Neutrophil (primary cell): ENCODE data around the gene HS3ST6.
"Not testable (repeated sequence)": the region's sequence is repeated elsewhere in the genome, so short reads cannot be mapped to it uniquely, and the experiment has no call there.

Source experiments
- H3K27ac ChIP-seq: fragments of 200-600 bp; sonication (generic); 2 replicates; pipeline ENCODE4 v1.5.1; 2016; ENCODE audit warnings: mild to moderate bottlenecking, moderate library complexity
- H3K27me3 ChIP-seq: fragments of 200-600 bp; sonication (generic); 2 replicates; pipeline ENCODE4 v1.6.0; 2016; ENCODE audit warnings: mild to moderate bottlenecking
- H3K36me3 ChIP-seq: fragments of 200-600 bp; sonication (generic); 2 replicates; pipeline ENCODE4 v1.5.1; 2017
- H3K4me1 ChIP-seq, 2 experiments: fragments of 200-600 bp in 1 of 2; sonication (generic) in 1 of 2; 1 replicate in 1 of 2; 2 replicates in 1 of 2; pipeline versions ENCODE4 v1.5.1 to v1.6.1; 2013 to 2016; ENCODE audit warnings: low read depth in 1 of 2, low read length in 1 of 2, mild to moderate bottlenecking in 1 of 2, moderate library complexity in 1 of 2; ENCODE audit not compliant: control insufficient read depth in 1 of 2, insufficient read depth in 1 of 2
- H3K4me3 ChIP-seq, 2 experiments: fragments of 200-600 bp in 1 of 2; sonication (generic) in 1 of 2; 1 replicate in 1 of 2; 2 replicates in 1 of 2; pipeline ENCODE4 v1.5.1; 2013 to 2016; ENCODE audit warnings: low read depth in 1 of 2, low read length in 1 of 2, mild to moderate bottlenecking in 1 of 2, moderate library complexity in 1 of 2
- H3K9me3 ChIP-seq: fragments of 200-600 bp; sonication (generic); 2 replicates; pipeline ENCODE4 v1.5.1; 2016
- TF ChIP-seq, protein P1 (sequence below): fragments of 200-600 bp; sonication (generic); IDR thresholded peaks from 2 replicates; pipeline ENCODE4 v1.5.1; 2016; ENCODE audit warnings: antibody characterized with exemption

Gene HS3ST6

DNA sequence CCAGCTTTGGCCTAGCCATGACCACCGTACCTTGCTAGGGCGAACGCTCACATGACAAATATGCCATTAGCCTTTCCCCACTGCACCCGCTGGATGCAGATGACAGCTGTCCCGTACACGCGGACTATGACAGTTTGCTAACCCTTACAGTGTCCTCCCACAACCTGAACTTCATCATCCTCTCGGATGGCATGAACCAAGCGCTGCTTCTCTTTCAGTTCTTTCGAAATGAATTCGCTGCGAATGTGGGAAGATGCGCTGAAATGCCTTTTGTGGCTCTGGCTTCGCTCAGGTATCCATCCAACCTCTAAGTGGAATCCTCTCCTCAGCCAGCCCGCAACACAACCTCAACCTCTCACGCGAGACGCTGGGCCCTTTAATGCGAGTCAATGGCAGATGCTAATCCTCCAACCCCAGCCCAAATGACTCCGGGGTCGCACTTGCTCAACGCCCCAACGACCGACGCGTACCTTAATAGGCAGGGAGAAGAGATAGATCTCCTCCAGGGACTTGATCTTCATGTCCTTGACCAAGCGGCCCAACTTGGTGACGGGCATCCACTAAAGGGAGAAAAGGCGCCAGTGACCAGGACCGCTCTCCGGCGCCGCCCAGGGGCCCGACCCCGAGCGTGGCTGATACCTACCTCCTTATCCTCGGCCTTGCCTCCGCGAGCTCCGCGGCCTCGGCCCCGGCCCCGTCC is 45.7 kb upstream of the HS3ST6 start:
- Histone ChIP-seq H3K4me1 (peaks cover 43 to 47% of the 10 kb centered on the region in 2 experiments), H3K4me3 (peak overlapping the region; percentile 80 to 87), H3K36me3 (peaks cover 20% of the 10 kb centered on the region)

DNA sequence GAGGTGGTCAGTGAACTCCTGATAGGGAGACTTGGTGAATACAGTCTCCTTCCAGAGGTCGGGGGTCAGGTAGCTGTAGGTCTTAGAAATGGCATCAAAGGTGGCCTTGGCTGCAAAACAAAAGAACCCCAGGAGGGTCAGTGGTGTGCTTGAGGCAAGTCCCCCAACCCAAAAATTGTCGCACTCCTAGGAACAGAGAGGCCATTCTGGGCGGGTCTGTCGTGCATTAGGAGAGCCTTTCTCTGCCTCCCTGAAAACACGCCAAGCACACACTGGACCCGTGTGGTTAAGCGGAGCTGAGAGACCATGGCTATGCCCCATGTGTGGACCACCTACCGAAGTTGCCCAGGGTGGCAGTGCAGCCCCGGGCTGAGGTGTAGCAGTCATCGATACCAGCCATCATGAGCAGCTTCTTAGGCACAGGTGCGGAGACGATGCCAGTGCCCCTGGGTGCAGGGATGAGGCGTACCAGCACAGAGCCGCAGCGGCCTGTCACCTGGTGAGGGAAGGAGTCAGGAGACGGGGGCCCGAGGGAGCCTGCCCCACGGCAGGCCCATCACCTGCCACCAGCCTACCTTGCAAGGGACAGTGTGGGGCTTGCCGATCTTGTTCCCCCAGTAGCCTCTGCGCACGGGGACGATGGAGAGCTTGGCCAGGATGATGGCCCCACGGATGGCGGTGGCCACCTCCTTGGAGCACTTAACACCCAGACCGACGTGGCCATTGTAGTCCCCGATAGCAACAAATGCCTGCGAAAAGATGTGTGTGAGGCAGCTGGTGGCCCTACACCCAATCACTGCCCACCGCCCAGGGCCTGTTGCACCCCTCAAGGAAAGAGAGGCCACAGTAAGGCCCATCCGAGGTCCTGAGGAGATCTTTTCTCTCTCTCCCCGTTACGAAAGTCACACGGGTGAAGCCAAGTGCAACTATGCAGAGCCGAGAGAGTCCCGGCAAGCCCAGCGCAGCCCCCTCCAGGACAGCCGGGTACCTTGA is 44.2 kb upstream of the HS3ST6 start:
- H3K27me3 ChIP-seq, H3K9me3 ChIP-seq, H3K27ac ChIP-seq, H3K4me3 ChIP-seq: not testable (repeated sequence)
- Histone ChIP-seq H3K36me3 (peaks cover 20% of the 10 kb centered on the region), H3K4me1 (peaks cover 48 to 51% of the 10 kb centered on the region in 2 experiments)

More for the DNA sequence above, 45.7 kb upstream of the HS3ST6 start:
- H3K27ac ChIP-seq: peak overlapping the region; percentile 88
- TF ChIP-seq, protein P1, sequence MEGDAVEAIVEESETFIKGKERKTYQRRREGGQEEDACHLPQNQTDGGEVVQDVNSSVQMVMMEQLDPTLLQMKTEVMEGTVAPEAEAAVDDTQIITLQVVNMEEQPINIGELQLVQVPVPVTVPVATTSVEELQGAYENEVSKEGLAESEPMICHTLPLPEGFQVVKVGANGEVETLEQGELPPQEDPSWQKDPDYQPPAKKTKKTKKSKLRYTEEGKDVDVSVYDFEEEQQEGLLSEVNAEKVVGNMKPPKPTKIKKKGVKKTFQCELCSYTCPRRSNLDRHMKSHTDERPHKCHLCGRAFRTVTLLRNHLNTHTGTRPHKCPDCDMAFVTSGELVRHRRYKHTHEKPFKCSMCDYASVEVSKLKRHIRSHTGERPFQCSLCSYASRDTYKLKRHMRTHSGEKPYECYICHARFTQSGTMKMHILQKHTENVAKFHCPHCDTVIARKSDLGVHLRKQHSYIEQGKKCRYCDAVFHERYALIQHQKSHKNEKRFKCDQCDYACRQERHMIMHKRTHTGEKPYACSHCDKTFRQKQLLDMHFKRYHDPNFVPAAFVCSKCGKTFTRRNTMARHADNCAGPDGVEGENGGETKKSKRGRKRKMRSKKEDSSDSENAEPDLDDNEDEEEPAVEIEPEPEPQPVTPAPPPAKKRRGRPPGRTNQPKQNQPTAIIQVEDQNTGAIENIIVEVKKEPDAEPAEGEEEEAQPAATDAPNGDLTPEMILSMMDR: no peak
- H3K27me3 ChIP-seq: no peaks in the 10 kb centered on the region
- no peaks in the 10 kb centered on the region for H3K9me3 ChIP-seq

DNA sequence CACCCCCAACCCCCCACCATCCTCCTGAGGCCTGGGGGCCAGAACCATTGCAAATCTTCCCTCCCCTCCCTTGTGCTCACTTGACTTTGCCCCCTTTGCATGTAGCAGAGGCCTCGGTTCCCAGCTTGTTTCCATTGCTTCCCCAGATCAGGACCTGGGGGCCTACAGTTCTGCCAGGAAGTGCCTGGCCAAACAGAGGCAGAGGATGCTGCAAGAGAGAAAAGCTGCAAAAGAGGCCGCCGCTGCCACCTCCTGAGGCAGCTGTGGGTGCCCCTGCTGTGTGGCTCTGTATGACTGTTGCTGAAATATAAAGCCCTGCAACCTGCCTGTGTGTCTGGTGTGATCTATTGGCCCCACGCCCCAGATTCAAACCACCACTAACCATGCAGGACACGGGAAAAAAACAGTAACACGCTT is 43.4 kb upstream of the HS3ST6 start:
- Histone ChIP-seq H3K4me3 (no peak overlapping the region), H3K27ac (no peak overlapping the region), H3K4me1 (peaks cover 48 to 51% of the 10 kb centered on the region in 2 experiments), H3K36me3 (peaks cover 20% of the 10 kb centered on the region), H3K9me3 (no peaks in the 10 kb centered on the region), H3K27me3 (peaks cover 2% of the 10 kb centered on the region)
- TF ChIP-seq, protein P1: no peak

DNA sequence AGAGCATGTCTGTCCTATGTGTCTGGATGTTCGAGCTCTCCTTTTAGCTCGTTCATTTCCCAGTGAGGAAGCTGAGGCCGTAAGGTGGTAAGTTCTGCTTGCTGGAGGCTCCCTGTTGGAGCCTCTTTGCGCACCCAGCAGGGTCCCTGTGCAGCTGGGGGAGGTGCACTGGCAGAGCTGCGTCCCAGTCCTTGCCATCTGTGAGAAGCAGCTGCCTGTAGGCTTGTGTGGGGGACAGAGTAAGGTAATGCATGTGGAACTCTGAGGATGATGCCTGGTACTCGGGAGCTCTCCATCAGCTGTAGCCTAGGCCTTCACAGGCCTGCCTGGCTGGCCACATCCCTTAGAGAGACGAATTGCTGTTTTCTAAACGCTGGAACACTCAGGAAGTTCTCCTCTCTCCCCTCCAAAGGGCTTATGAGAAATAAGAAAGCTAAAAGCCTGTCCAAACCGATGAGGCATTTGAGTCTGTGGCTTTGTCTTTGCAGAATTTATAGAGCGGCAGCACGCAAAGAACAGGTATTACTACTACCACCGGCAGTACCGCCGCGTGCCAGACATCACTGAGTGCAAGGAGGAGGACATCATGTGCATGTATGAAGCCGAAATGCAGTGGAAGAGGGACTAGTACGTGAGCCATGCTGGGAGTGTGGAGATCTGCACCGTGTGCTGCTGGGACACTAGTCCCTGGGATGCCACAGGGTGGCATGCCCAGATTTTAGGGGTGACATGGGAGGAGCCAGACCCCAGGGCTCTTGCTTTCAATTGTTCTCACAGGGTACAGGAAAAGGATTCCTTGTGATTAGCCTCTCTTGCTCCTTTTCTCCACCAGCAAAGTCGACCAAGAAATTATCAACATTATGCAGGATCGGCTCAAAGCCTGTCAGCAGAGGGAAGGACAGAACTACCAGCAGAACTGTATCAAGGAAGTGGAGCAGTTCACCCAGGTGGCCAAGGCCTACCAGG is 42.7 kb upstream of the HS3ST6 start:
- H3K36me3 ChIP-seq: peaks cover 20% of the 10 kb centered on the region
- TF ChIP-seq, protein P1: no peak
- no peak overlapping the region for H3K27ac ChIP-seq
- H3K4me3 ChIP-seq: peak overlapping the region in 1 of 2 experiments; percentile 82
- peaks cover 48 to 50% of the 10 kb centered on the region in 2 experiments for H3K4me1 ChIP-seq
- H3K27me3 ChIP-seq: peaks cover 3% of the 10 kb centered on the region
- H3K9me3 ChIP-seq: no peaks in the 10 kb centered on the region

DNA sequence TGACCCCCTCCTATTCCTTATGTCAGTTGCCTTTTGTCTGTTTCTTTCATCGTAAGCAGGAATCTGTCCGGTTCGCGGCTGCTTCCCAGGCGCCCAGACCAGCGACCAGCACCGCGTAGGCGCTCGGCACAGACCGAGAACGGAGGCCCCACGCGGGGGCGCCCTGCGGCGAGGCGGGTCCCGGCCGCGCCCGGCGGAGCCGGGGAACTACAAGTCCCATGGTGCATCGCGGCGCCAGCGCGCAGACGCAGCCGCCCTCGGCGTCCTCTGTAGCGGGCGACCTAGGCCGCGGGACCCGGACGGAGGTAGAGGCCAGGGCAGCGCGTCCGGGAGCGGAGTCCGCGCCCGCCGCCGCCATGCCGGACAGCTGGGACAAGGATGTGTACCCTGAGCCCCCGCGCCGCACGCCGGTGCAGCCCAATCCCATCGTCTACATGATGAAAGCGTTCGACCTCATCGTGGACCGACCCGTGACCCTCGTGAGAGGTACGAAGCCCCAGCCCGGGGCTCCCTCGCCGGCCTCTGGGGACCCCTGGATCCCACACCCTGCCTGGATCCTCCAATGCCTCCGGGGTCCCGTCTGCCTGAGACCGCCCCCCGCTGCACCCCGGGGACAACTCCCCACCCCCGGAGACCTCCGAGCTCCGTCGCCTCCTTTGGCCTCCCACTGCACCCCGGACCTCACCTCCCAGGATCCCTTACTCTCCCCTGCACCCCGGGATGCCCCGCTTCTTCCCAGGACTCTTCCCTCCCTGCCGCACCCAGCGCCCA is 41.2 kb upstream of the HS3ST6 start, which contains the start of gene NDUFB10:
Gene NDUFB10, plus strand, starts transcription at position 270 of the 771 bp plus-strand sequence. Its CDS starts 87 bp downstream, at position 357.
- Histone ChIP-seq H3K36me3 (peaks cover 20% of the 10 kb centered on the region), H3K27ac (peak within 1 kb of the TSS; percentile 68), H3K4me3 (peak within 1 kb of the TSS; percentile 82 to 83), H3K9me3 (no peaks in the 10 kb centered on the region), H3K27me3 (peaks cover 3% of the 10 kb centered on the region), H3K4me1 (peaks cover 36 to 40% of the 10 kb centered on the region in 2 experiments)
- TF ChIP-seq, protein P1: peak; percentile 73
